Measurements from ENCODE around the gene LCN6. TPM values are rescaled to one million over a fixed set of nuclear protein-coding genes. Genes with fewer than 3 reads are reported as not detected.

Gene LCN6
- total and polyA plus RNA-seq, 2 donors (not counting 1 experiment from before 2014, with no cell fraction given) = 0.18 TPM; not detected in 1

GRCh38 chr9:136724772-136725171 is 23.6 kb downstream of the LCN6 start:
- Histone ChIP-seq H3K4me2 (replicated peaks; ENCODE audit: low read depth, low read length, poor library complexity, severe bottlenecking) (no peak overlapping the region), H3K4me1 (ENCODE audit: control insufficient read depth in 2 of 2, insufficient read depth in 2 of 2, low read length in 2 of 2) (peaks cover 23 to 43% of the 10 kb centered on the region in 2 donors), H3K4me3 (ENCODE audit: control extremely low read depth in 1 of 5, extremely low read depth in 1 of 5, insufficient read depth in 1 of 5, low read depth in 2 of 5, low read length in 4 of 5) (no peak overlapping the region), H3K79me2 (ENCODE audit: control insufficient read depth, insufficient read depth, low read length) (peaks cover 36% of the 10 kb centered on the region), H3K27me3 (replicated peaks in 1 of 4; ENCODE audit: control extremely low read depth in 1 of 4, control insufficient read depth in 3 of 4, insufficient read depth in 4 of 4, low read length in 3 of 4) (no peaks in the 10 kb centered on the region), H2AFZ (ENCODE audit: insufficient read depth, low read depth, low read length, poor library complexity, severe bottlenecking) (no peak overlapping the region), H3K9me3 (ENCODE audit: control extremely low read depth in 1 of 3, control insufficient read depth in 2 of 3, insufficient read depth in 1 of 3, low read length in 2 of 3) (no peaks in the 10 kb centered on the region), H4K20me1 (ENCODE audit: control insufficient read depth, insufficient read depth, low read length, poor library complexity, severe bottlenecking) (peaks cover 78% of the 10 kb centered on the region), H3K9ac (ENCODE audit: low read length) (no peak overlapping the region), H3K36me3 (replicated peaks in 1 of 2; ENCODE audit: control extremely low read depth in 1 of 2, control insufficient read depth in 1 of 2, extremely low read depth in 1 of 2, insufficient read depth in 2 of 2, low read length in 1 of 2) (peaks cover 0 to 51% of the 10 kb centered on the region in 2 experiments), H3K27ac (ENCODE audit: low read length in 2 of 2) (no peak overlapping the region)
- H3K4me1 Mint-ChIP-seq = peaks cover 44% of the 10 kb centered on the region
- WGBS (ENCODE audit: insufficient coverage) = 86% methylated on average over 3 of the region's 7 CpGs
- CTCF ChIA-PET = interaction anchor here (1.0 to 7.2 kb wide), 3 partner anchors 10 to 41 kb away, joined by 4 to 102 read pairs (median 23); partner anchors contain the start of gene LCN8
- ATAC-seq (ENCODE audit: low read depth) = no peak
- H3K4me3 Mint-ChIP-seq = no peak overlapping the region
- no peak overlapping the region for H3K27ac Mint-ChIP-seq
- no peaks in the 10 kb centered on the region for H3K9me3 Mint-ChIP-seq (ENCODE audit: insufficient read depth)
- TF ChIP-seq EZH2 (IDR thresholded peaks at IDR 0.05; ENCODE audit: borderline replicate concordance, insufficient read depth, low read depth, low read length, poor library complexity, severe bottlenecking) (no peak), CTCF (IDR thresholded peaks at IDR 0.05) (no peak)
- H3K27me3 Mint-ChIP-seq = no peaks in the 10 kb centered on the region
- POLR2A ChIA-PET = interaction anchor here (0.7 kb wide), 1 partner anchor 66 kb away, joined by 9 read pairs; no protein-coding TSS in a partner anchor
- no peak for DNase-seq
- intact Hi-C loops (cut with micrococcal nuclease) = no loop called here

DNA sequence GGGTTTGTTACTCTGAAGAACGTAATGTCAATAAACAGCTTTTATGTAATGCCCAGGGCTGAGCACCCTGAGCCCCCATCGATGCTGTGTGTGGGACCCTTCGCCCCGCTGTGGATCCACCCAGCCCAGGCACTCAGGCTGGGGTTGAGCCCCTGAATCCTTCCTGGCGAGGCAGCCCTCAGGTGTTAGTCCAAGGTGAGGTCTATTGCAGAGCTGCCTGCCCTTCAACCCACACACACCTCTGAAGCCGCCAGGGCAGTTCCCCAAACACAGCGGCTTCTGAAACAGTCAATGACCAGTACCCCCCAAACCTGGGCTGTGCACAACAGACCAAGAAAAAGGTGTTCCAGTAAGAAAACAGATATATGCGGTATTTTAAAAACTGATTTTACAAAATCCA is 24.3 kb downstream of the LCN6 start:
- ATAC-seq (ENCODE audit: low read depth) = no peak
- H3K4me1 ChIP-seq (ENCODE audit: control insufficient read depth in 2 of 2, insufficient read depth in 2 of 2, low read length in 2 of 2) = peaks cover 29 to 45% of the 10 kb centered on the region in 2 donors
- H3K27ac Mint-ChIP-seq = no peak overlapping the region
- ChIA-PET POLR2A (no interaction called here), CTCF (interaction anchor here (1.2 kb wide), 1 partner anchor 17 kb away, joined by 3 read pairs; no protein-coding TSS in a partner anchor)
- no peaks in the 10 kb centered on the region for H3K9me3 Mint-ChIP-seq (ENCODE audit: insufficient read depth)
- no peak for DNase-seq
- intact Hi-C loops (cut with micrococcal nuclease) = no loop called here
- TF ChIP-seq CTCF (IDR thresholded peaks at IDR 0.05) = no peak
- TF ChIP-seq EZH2 (IDR thresholded peaks at IDR 0.05; ENCODE audit: borderline replicate concordance, insufficient read depth, low read depth, low read length, poor library complexity, severe bottlenecking) = no peak
- H3K4me3 Mint-ChIP-seq = no peak overlapping the region
- H3K9me3 ChIP-seq (ENCODE audit: control extremely low read depth in 1 of 3, control insufficient read depth in 2 of 3, insufficient read depth in 1 of 3, low read length in 2 of 3) = no peaks in the 10 kb centered on the region
- 94% methylated on average over 6 of the region's 8 CpGs for WGBS (ENCODE audit: insufficient coverage)
- no peak overlapping the region for H3K9ac ChIP-seq (ENCODE audit: low read length)
- H2AFZ ChIP-seq (ENCODE audit: insufficient read depth, low read depth, low read length, poor library complexity, severe bottlenecking) = no peak overlapping the region
- no peak overlapping the region for H3K27ac ChIP-seq (ENCODE audit: low read length in 2 of 2)
- no peak overlapping the region for H3K4me2 ChIP-seq (replicated peaks; ENCODE audit: low read depth, low read length, poor library complexity, severe bottlenecking)
- peaks cover 0 to 51% of the 10 kb centered on the region in 2 experiments for H3K36me3 ChIP-seq (replicated peaks in 1 of 2; ENCODE audit: control extremely low read depth in 1 of 2, control insufficient read depth in 1 of 2, extremely low read depth in 1 of 2, insufficient read depth in 2 of 2, low read length in 1 of 2)
- H3K4me3 ChIP-seq (ENCODE audit: control extremely low read depth in 1 of 5, extremely low read depth in 1 of 5, insufficient read depth in 1 of 5, low read depth in 2 of 5, low read length in 4 of 5) = no peak overlapping the region
- H3K4me1 Mint-ChIP-seq = peaks cover 41% of the 10 kb centered on the region
- no peaks in the 10 kb centered on the region for H3K27me3 ChIP-seq (replicated peaks in 1 of 4; ENCODE audit: control extremely low read depth in 1 of 4, control insufficient read depth in 3 of 4, insufficient read depth in 4 of 4, low read length in 3 of 4)
- H4K20me1 ChIP-seq (ENCODE audit: control insufficient read depth, insufficient read depth, low read length, poor library complexity, severe bottlenecking) = peaks cover 78% of the 10 kb centered on the region
- no peaks in the 10 kb centered on the region for H3K27me3 Mint-ChIP-seq
- peaks cover 36% of the 10 kb centered on the region for H3K79me2 ChIP-seq (ENCODE audit: control insufficient read depth, insufficient read depth, low read length)
